Chondrocyte (in vitro differentiated cells): ENCODE results near the gene AGBL1. TPM values are rescaled to one million over a fixed set of nuclear protein-coding genes. Genes with fewer than 3 reads are reported as not detected.

ENCODE experiments used
- DNase-seq: peaks from one replicate; pipeline ENCODE4 v3.0.0; 2021; ENCODE audit warnings: mixed read lengths, low spot score
- H3K27ac Mint-ChIP-seq: one replicate; pipeline ENCODE4 v1.8.0; 2021; ENCODE audit warnings: mild to moderate bottlenecking, moderate library complexity, mixed read lengths; ENCODE audit not compliant: unreplicated experiment
- H3K27me3 Mint-ChIP-seq: 2 replicates; pipeline ENCODE4 v1.8.0; 2021; ENCODE audit warnings: low read depth, mixed read lengths
- H3K36me3 Mint-ChIP-seq: 2 replicates; pipeline ENCODE4 v1.8.0; 2021; ENCODE audit warnings: low read depth, mixed read lengths
- H3K4me1 Mint-ChIP-seq: 2 replicates; pipeline ENCODE4 v1.8.0; 2021; ENCODE audit warnings: low read depth, mild to moderate bottlenecking, mixed read lengths
- H3K4me3 Mint-ChIP-seq: one replicate; pipeline ENCODE4 v1.8.0; 2021; ENCODE audit warnings: mild to moderate bottlenecking, moderate library complexity, mixed read lengths; ENCODE audit not compliant: unreplicated experiment
- H3K9me3 Mint-ChIP-seq: 2 replicates; pipeline ENCODE4 v1.8.0; 2021; ENCODE audit warnings: low read depth, mixed read lengths
- total RNA-seq: library from RNA; stranded (reverse); gene quantifications from 3 replicates; pipeline ENCODE4 v1.2.1, GENCODE V29; 2021
- TF ChIP-seq, protein P1 (sequence below): fragments of 200-600 bp; sonication (generic); IDR thresholded peaks from 2 replicates; pipeline ENCODE4 v1.5.0; 2021; ENCODE audit warnings: antibody characterized with exemption, mild to moderate bottlenecking, moderate library complexity

Gene AGBL1
- total RNA-seq, 1 donor from 2014 or later: not detected

DNA sequence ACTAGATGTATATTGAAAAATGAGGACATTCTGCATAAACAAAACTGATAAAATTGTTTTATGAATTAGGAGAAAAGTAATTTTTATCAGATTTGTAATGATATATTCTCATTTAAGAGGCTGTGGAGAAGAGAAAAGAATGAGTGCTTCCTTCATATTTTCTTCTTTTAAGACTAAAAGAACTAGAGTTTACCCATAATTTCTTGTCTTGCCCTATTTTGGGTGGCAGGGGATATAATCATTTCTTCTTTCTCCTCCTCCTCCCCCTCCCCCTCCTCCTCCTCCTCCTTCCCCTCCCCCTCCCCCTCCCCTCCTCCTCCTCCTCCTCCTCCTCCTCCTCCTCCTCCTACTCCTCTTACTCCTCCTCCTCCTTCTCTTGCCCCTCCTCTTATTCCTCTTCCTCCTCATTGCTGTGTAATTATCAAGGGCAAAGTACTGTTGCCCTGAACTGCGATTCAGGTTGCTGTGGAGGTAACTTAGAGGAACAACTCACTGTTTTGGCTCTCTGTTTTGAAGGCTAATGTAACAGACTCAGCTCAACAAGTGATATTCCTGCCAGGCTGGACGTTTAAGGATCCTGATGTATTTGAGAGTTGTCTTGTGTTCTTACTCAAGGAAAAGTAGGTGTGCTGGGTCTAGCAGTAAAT is 555.4 kb downstream of the AGBL1 start:
- DNase-seq: no peak

DNA sequence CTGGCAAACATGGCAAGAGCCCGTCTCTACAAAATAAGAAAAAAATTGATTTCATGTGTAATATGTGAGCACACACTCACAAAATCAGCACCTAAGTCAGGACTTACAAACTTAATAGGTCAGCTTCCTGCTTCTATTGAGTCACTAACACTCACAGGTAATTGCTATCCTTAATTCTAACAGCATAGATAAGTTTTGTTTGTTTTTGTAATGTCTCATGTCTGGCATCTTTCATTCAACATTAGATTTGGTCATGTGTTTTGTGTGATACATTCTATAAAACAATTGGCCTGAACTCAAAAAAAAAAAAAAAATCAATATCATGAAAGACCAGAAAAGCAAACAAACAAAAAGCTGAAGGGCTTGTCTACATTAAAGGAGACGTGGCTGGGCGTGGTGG is 564.7 kb downstream of the AGBL1 start:
- Mint-ChIP-seq H3K27me3 (peaks cover 1% of the 10 kb centered on the region), H3K36me3 (no peaks in the 10 kb centered on the region), H3K4me3 (no peak overlapping the region), H3K27ac (no peak overlapping the region), H3K4me1 (no peaks in the 10 kb centered on the region), H3K9me3 (no peaks in the 10 kb centered on the region)
- no peak for DNase-seq
- TF ChIP-seq, protein P1, sequence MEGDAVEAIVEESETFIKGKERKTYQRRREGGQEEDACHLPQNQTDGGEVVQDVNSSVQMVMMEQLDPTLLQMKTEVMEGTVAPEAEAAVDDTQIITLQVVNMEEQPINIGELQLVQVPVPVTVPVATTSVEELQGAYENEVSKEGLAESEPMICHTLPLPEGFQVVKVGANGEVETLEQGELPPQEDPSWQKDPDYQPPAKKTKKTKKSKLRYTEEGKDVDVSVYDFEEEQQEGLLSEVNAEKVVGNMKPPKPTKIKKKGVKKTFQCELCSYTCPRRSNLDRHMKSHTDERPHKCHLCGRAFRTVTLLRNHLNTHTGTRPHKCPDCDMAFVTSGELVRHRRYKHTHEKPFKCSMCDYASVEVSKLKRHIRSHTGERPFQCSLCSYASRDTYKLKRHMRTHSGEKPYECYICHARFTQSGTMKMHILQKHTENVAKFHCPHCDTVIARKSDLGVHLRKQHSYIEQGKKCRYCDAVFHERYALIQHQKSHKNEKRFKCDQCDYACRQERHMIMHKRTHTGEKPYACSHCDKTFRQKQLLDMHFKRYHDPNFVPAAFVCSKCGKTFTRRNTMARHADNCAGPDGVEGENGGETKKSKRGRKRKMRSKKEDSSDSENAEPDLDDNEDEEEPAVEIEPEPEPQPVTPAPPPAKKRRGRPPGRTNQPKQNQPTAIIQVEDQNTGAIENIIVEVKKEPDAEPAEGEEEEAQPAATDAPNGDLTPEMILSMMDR: no peak

More for the DNA sequence above, 555.4 kb downstream of the AGBL1 start:
- Mint-ChIP-seq H3K9me3 (peaks cover 6% of the 10 kb centered on the region), H3K4me3 (no peak overlapping the region), H3K27me3 (peaks cover 8% of the 10 kb centered on the region), H3K27ac (no peak overlapping the region), H3K36me3 (no peaks in the 10 kb centered on the region), H3K4me1 (no peaks in the 10 kb centered on the region)
- TF ChIP-seq, protein P1: no peak

DNA sequence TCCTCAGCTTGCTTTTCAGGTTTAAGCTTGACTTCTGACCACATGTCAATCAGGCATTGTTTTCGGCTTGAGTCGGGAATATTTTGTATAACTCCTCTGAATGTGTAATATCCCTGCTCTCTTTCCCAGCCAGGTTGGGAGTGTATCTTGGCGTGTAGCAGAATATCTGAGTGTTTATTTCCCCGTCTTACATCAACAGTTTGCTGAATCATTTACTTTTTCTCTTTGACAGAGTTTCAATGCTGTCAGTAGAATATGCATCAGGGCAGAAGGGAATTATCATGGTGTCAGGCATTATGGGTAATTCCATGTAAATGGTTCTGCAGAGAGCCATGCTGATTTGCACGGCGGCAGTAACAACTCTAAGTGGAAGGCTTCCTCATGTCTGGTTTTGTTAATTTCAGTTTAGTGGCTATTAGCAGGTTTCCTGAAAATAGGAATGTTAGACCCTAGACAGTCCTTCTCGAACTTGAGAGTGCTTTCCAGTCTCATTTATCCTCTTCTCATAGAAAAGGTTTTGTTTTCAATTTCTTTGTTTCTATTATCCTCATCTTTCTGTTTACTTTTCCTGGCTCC is 566.3 kb downstream of the AGBL1 start:
- Mint-ChIP-seq H3K4me1 (no peaks in the 10 kb centered on the region), H3K9me3 (no peaks in the 10 kb centered on the region), H3K4me3 (no peak overlapping the region), H3K27ac (no peak overlapping the region), H3K36me3 (no peaks in the 10 kb centered on the region), H3K27me3 (peaks cover 1% of the 10 kb centered on the region)
- TF ChIP-seq, protein P1: no peak
- DNase-seq: no peak

DNA sequence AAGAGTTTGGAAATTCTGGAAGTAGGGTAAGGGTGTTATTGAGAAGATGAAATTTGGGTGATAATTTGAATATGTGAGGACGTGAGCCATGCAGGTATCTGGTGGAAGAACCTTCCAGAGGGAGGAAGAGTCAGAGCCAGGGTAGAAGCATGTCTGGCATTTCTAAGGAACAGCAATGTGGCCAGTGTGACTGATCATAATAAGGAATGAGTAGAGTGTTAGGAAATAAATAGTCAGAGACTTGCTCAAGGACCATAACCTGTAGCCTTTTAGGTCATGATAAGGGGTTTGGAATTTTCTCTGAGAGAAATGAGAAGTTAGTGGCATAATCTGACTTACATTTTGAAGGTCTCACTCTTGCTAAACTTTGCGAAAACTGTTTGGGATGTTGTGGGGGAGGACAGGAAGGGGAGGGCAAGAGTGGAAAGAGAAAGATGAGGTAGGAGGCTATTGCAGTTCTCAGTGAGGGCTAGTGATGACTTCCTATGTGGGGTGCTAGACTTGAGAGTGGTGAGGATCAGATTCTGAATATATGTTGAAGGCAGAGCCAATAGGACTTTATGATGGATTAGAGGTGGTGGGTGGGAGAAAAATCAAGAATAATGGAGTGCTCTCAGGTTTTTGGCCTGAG is 568.3 kb downstream of the AGBL1 start:
- H3K4me3 Mint-ChIP-seq: no peak overlapping the region
- H3K9me3 Mint-ChIP-seq: no peaks in the 10 kb centered on the region
- DNase-seq: no peak
- H3K27me3 Mint-ChIP-seq: peaks cover under 1% of the 10 kb centered on the region
- no peaks in the 10 kb centered on the region for H3K36me3 Mint-ChIP-seq
- H3K27ac Mint-ChIP-seq: no peak overlapping the region
- TF ChIP-seq, protein P1: no peak
- no peaks in the 10 kb centered on the region for H3K4me1 Mint-ChIP-seq

DNA sequence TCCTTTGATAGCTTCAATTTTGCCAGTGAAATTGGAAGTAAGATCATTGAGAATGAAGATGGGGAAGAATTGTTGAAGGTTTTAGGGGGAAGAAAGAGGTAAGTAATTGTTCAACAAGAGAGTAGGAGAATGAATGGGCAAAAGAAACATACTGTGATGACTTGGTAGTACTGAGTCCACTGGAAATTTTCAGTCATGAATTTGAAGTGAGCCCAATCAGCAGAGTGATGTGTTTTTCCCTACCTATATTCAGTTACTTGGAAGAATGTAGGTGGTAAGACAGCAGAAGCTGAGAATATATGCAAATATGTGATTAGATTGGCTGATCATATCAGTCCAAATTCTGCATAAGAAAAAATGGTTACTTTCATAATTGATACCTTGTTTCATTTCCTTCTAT is 569.6 kb downstream of the AGBL1 start:
- Mint-ChIP-seq H3K27ac (no peak overlapping the region), H3K9me3 (no peaks in the 10 kb centered on the region), H3K27me3 (no peaks in the 10 kb centered on the region)

More for the DNA sequence above, 569.6 kb downstream of the AGBL1 start:
- no peaks in the 10 kb centered on the region for H3K36me3 Mint-ChIP-seq
- H3K4me1 Mint-ChIP-seq: no peaks in the 10 kb centered on the region
- DNase-seq: no peak
- TF ChIP-seq, protein P1: no peak
- H3K4me3 Mint-ChIP-seq: no peak overlapping the region
